Bronchial epithelial cell (primary cell): ENCODE results near the gene LDLRAD3. TPM values are rescaled to one million over a fixed set of nuclear protein-coding genes. Genes with fewer than 3 reads are reported as not detected.
A peak's percentile ranks its signal among the peaks of the same experiment; 100 is the strongest.

Experiments
- DNase-seq: peaks from one replicate; pipeline ENCODE4 v3.0.0-alpha.2; 2010; ENCODE audit warnings: low read depth
- FAIRE-seq: peaks from 2 replicates; lab custom pipeline; 2011; peaks lifted over from hg19 to GRCh38; lab: Jason Lieb, UNC
- H3K27me3 ChIP-seq: 2 replicates; pipeline ENCODE4 v1.5.1; 2011; ENCODE audit warnings: low read length; ENCODE audit not compliant: control insufficient read depth, insufficient read depth
- H3K36me3 ChIP-seq: 2 replicates; pipeline ENCODE4 v1.5.1; 2011; ENCODE audit warnings: low read length; ENCODE audit not compliant: control insufficient read depth, insufficient read depth
- H3K4me3 ChIP-seq: 2 replicates; pipeline ENCODE4 v1.5.1; 2011; ENCODE audit warnings: mild to moderate bottlenecking, low read depth, low read length, control low read depth
- CTCF ChIP-seq: IDR thresholded peaks from 2 replicates; pipeline ENCODE4 v1.5.1; 2011; ENCODE audit warnings: mild to moderate bottlenecking, moderate library complexity, low read length, control low read depth, inconsistent platforms; ENCODE audit not compliant: insufficient read depth, severe bottlenecking
- total RNA-seq: library from RNA; depleted of rRNA; stranded (reverse); fragments of >200 nt; gene quantifications from 2 replicates; pipeline ENCODE4 v1.2.1, GENCODE V29; 2014

The LDLRAD3 gene
- total RNA-seq, 1 donor from 2014 or later: 4.7 TPM

GRCh38 chr11:36114095-36114494 lies 170.2 kb downstream of the LDLRAD3 start:
- TF ChIP-seq CTCF: no peak
- Histone ChIP-seq H3K4me3 (no peak overlapping the region), H3K27me3 (no peaks in the 10 kb centered on the region), H3K36me3 (no peaks in the 10 kb centered on the region)
- DNase-seq (no peak), FAIRE-seq (peak; percentile 50)

GRCh38 chr11:36115378-36115801 lies 171.5 kb downstream of the LDLRAD3 start:
- Histone ChIP-seq H3K4me3 (no peak overlapping the region), H3K27me3 (no peaks in the 10 kb centered on the region), H3K36me3 (no peaks in the 10 kb centered on the region)
- DNase-seq (no peak), FAIRE-seq (no peak)
- no peak for TF ChIP-seq CTCF

- Histone ChIP-seq H3K36me3 (no peaks in the 10 kb centered on the region), H3K27me3 (no peaks in the 10 kb centered on the region), H3K4me3 (no peak overlapping the region)
- no peak for FAIRE-seq
- DNase-seq: no peak
- TF ChIP-seq CTCF: no peak
These were observed 172.3 kb downstream of the LDLRAD3 start for GRCh38 chr11:36116161-36116560.

- DNase-seq: no peak
- H3K4me3 ChIP-seq: no peak overlapping the region
- FAIRE-seq: no peak
- H3K36me3 ChIP-seq: no peaks in the 10 kb centered on the region
- TF ChIP-seq CTCF: no peak
- no peaks in the 10 kb centered on the region for H3K27me3 ChIP-seq
These were observed 174.2 kb downstream of the LDLRAD3 start for GRCh38 chr11:36118084-36118483.

- Histone ChIP-seq H3K4me3 (no peak overlapping the region), H3K36me3 (no peaks in the 10 kb centered on the region), H3K27me3 (no peaks in the 10 kb centered on the region)
- DNase-seq: no peak
- no peak for TF ChIP-seq CTCF
- FAIRE-seq: no peak
These were observed 175.4 kb downstream of the LDLRAD3 start for GRCh38 chr11:36119300-36119699.

GRCh38 chr11:36121054-36121453 lies 177.2 kb downstream of the LDLRAD3 start:
- Histone ChIP-seq H3K4me3 (no peak overlapping the region), H3K36me3 (no peaks in the 10 kb centered on the region), H3K27me3 (no peaks in the 10 kb centered on the region)
- FAIRE-seq (no peak), DNase-seq (no peak)
- TF ChIP-seq CTCF: no peak
